Inferior parietal cortex (tissue), 1 donor: ENCODE data around the gene SLC27A2.
A peak's percentile ranks its signal among the peaks of the same experiment; 100 is the strongest.
"Not testable (repeated sequence)": the region's sequence is repeated elsewhere in the genome, so short reads cannot be mapped to it uniquely, and the experiment has no call there.

Experiments
- DNase-seq: peaks from one replicate; pipeline ENCODE4 v3.0.0-alpha.2; 2016; ENCODE audit errors: extremely low spot score

SLC27A2 gene

GRCh38 chr15:50163719-50164410, 18.1 kb upstream of the SLC27A2 start:
- no peak for DNase-seq

DNA sequence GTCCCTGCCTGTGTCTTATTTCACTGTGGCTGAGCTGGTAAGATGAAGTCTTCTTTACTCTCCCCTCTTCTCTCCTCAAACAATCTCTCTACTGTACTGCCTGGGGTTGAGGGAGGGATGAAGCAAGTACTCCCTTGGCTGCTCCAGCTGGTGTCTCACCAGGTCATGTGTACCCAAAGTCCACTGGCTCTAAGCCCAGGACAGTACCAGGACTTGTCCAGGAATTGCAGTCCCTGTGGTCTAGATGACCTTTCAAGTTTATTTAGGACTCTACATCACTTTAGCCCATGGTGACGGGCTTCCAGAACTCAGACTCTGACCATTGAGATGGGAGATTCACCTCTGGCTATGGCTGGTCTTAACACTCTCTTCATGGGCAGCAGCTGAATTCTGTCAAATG, 17.5 kb upstream of the SLC27A2 start:
- no peak for DNase-seq

DNA sequence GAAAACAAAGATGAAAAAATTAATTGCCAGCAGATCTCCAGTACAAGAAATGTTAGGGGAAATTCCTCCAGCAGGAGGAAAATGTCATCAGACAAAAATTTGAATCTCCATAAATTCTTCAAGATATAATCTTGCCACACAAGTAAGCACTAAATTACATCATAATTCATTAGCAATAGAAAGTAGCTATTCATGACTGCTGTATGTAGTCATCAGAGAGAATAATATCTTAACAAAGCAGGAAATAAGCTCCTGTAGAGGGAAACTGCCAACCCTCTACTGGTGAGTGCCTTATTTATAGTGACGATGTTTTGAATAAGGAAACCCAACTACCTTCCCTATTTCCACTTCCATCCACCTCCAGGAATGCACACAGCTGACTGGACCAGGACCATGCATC, 15.8 kb upstream of the SLC27A2 start:
- DNase-seq: no peak

DNA sequence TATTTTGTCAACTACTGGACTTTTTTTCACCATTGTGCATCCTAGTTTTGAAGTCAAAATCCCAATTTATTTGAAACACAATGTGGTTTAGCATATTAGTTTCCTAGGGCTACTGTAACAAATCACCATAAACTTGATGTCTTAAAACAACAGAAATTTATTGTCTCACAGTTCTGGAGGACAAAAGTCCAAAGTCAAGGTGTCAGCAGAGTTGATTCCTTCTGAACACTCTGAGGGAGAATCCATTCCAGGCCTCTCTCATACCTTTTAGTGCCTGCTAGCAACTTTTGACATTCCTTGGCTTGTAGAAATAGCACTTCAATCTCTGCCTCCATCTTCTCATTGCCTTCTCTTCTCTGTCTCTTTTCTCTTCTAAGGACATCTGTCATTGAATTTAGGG, 14.9 kb upstream of the SLC27A2 start:
- no peak for DNase-seq

DNA sequence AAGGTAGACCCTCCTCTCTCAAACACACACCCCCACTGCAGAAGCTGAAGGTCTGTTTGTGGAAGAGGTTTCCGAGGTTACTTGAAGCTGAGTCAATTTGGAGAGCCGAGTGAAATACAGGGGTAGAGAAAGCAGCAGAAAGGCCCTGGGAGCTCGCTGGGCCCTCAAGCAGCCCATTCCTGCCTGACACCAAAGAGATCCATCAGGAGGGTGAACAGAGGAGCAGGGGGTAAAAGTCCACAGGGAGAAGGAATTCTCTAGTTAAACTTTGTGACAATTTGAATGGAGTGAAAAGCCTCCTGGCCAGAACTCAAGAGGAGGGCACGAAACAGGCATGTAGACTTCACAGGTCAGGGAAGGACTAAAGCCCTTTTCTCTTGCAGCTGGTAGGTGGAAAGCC, 13.6 kb upstream of the SLC27A2 start:
- no peak for DNase-seq

DNA sequence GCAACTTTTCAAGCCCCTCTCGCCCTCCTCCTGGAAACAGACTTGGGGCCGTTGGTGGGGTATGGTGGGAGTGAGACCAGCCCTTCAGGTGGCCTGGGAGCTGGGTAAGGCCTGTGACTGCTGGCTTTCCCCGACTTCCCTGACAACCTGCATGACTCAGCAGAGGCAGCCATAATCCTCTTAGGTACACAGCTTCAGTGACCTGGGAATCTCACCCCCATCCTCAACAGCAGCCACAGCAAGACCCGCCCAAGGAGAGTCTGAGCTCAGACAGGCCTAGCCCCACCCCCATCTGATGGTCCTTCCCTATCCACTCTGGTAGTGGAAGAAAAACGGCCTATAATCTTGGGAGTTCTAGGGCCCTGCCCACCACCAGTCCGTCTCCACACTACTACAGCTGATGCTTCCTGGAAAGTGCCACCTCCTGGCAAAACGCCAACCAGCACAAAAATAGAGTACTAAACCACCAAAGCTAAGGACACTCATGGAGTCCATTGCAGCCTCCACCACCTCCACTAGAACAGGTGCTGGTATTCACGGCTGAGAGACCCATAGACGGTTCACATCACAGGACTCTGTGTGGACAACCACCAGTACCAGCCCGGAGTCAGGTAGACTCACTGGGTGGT, 13.1 kb upstream of the SLC27A2 start:
- no peak for DNase-seq

GRCh38 chr15:50172360-50172895, 9.6 kb upstream of the SLC27A2 start:
- not testable (repeated sequence) for DNase-seq

GRCh38 chr15:50176869-50177268, 5.1 kb upstream of the SLC27A2 start:
- no peak for DNase-seq

GRCh38 chr15:50180091-50180490, 1.9 kb upstream of the SLC27A2 start:
- DNase-seq: no peak

- DNase-seq: no peak
Observed at GRCh38 chr15:50180582-50180981, 1.4 kb upstream of the SLC27A2 start.

DNA sequence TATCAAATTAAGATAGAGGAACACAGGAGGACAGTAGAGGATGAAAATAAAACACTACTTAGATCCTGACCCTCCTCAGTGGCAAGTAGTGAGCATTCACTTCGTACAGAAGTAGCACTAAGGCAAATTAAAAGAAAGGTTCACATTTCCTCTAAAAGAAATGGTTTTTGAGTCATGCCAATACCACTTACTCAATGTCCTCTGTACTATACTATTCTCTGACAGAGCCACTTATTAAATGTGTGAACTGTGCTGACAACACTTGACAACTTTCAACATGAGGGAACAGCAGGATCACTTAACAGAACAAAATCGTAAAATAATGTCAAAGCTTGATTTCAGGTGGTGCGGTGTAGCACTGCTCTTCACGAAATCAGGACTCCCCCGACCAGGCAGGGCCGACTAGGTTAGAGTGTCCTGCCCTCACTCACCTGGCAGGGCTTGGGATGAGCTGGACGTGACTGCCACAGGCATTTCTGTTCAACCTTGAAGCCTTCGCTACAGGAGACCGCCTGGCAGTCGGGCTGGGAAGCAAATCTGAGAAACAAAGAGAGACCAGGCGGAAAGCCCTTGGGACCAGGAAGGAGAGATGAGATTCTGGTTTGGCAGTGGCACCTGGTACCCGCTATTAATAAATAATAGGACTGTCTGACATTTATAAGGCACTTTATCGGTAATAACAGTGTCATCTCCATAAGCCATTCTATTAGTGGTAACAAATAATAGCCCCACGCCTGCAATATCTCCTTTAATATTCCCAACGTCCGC, 611 bp upstream of the SLC27A2 start:
- peak; percentile 8 for DNase-seq

DNA sequence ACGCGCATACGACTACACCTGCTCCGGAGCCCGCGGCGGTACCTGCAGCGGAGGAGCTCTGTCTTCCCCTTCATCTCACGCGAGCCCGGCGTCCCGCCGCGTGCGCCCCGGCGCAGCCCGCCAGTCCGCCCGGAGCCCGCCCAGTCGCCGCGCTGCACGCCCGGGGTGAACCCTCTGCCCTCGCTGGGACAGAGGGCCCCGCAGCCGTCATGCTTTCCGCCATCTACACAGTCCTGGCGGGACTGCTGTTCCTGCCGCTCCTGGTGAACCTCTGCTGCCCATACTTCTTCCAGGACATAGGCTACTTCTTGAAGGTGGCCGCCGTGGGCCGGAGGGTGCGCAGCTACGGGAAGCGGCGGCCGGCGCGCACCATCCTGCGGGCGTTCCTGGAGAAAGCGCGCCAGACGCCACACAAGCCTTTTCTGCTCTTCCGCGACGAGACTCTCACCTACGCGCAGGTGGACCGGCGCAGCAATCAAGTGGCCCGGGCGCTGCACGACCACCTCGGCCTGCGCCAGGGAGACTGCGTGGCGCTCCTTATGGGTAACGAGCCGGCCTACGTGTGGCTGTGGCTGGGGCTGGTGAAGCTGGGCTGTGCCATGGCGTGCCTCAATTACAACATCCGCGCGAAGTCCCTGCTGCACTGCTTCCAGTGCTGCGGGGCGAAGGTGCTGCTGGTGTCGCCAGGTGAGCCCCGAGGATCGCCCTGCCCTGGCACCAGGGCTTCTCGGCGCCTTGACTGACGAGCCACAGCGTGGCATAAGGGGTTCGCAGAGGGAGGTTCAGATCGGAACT, 420 bp downstream of the SLC27A2 start:
- DNase-seq: no peak

GRCh38 chr15:50183112-50183794, 1.3 kb downstream of the SLC27A2 start:
- no peak for DNase-seq

DNA sequence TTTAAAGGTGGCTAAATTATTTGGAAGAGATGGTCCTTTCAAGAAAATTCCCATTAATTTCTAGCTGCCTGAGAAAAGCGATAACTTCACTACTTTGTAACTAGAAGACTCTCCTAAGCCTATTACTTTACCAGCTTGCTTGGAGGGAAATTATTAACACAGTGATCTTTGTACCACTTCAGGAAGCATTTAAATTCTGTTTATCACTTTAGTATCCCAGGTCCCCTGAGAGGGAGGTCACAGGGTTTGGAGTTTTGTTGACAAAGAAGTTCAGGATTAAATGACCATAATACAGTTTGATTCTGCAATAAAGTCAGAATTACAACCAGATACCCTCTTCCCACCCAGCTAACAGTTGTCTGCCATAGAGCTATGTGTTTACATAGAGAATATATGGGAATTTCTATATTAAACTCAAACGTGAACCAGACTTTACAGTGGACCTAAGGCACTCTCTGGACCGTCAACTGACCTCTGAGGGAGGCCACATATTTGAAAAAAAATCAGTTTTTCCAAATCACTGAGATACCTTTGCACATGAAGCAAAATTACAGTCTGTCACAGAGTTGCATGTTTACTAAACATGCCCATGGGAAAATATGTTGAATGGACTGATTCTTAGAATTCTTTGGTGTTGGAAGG, 3.0 kb downstream of the SLC27A2 start:
- no peak for DNase-seq

GRCh38 chr15:50186090-50186489, 4.1 kb downstream of the SLC27A2 start:
- DNase-seq: no peak

DNA sequence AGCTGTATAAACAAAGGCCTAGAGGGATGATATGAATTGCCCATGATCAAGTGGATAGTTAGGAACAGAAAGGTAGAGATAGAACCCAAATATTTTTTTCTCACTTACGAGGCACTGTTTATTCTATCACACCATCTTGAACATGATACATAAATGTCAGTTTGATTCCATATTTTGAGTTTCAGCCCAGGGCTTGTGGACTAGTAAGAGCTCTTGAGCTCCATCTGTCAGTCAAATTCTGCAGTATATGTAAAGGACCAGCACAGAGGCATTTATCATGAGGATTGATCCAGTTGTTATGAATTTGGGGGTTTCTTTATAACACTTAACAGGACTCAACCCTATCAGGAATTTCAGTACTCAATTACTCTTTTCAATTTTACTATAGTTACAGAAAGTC, 4.8 kb downstream of the SLC27A2 start:
- DNase-seq: no peak

DNA sequence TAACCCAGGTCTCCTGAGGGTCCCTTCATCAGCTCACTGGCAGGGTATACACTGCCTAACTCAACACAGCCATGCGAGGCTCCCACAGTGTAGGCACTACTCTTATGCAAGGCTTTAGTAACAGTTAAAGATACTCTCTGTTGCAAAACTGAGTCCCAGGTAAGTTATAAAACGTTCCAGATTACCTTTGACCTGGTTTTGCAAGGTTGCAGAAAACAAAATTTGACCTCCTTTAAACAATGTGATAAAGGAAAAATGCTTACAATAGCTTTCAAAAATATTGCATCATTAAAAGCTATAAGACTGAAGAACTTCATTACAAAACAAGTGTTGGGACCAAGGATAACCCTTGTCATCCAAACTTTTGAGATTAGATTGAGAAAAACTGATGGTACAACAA, 5.5 kb downstream of the SLC27A2 start:
- DNase-seq: no peak

GRCh38 chr15:50187997-50188396, 6.0 kb downstream of the SLC27A2 start:
- no peak for DNase-seq

- DNase-seq: not testable (repeated sequence)
Observed at GRCh38 chr15:50188793-50189192, 6.8 kb downstream of the SLC27A2 start.

DNA sequence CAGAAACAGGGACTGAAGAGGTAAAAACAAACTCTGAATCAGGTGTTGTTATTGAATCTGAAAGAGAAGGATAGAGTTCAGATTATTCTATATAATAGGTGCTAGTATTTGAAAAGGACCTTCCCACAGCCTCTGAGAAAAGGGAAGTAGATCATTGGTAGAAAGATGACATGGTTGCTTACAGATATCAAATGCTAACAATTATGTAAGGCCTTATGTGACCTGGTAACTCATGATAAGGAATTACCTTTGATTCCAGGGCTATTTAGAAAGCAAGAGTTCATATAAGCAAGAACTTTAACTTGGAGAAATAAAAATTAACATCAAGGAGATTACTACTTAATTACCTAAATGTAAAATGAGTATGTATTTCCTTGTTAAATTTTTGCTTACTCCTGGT, 7.6 kb downstream of the SLC27A2 start:
- no peak for DNase-seq

DNA sequence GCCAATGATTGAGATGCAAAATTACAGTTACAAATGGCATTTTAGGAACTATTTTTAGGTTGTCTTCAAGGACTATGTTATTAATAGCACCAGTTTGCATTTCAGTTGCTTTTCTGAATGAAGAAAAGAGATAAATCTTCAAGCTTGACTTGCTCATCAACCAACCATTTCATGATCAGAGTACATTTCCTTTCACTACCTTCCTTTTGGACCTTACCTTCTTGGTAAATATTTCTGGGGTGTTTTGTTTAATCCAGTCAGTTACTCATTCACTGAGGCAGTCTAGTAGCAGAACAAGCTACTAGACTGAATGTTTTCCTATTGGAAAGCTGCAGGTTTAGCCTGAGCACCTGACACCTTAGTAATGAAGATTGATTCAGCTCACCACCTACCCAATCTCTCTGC, 8.2 kb downstream of the SLC27A2 start:
- DNase-seq: no peak
